Stimulated activated CD4-positive, alpha-beta T cell treated with anti-CD3 and anti-CD28 coated beads, Interleukin-15, amount 100 ng/mL, for 24 hours (primary cell): ENCODE results near the gene PTGDS.
A peak's percentile ranks its signal among the peaks of the same experiment; 100 is the strongest.

Experiments used
- DNase-seq: peaks from one replicate; pipeline ENCODE4 v3.0.0-alpha.2; 2020

The PTGDS gene

DNA sequence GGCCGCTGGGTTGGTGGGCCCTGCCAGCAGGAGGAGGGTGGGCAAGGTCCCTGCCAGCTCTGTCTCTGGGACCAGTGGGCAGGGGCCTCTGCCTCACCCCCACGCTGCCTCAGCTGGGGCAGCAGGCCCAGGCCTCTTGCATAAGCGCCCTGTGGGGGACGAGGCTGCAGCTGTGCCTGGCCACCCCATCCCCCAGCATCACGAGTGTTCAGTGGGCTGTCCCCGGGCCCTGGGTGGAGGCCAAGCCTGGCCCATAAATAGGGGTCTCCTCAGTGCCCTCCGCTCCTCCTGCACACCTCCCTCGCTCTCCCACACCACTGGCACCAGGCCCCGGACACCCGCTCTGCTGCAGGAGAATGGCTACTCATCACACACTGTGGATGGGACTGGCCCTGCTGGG, at the start of gene PTGDS:
Gene PTGDS, plus strand, starts transcription at position 282 of the 400 bp plus-strand sequence. Its CDS starts 75 bp downstream, at position 357.
- no peak for DNase-seq

DNA sequence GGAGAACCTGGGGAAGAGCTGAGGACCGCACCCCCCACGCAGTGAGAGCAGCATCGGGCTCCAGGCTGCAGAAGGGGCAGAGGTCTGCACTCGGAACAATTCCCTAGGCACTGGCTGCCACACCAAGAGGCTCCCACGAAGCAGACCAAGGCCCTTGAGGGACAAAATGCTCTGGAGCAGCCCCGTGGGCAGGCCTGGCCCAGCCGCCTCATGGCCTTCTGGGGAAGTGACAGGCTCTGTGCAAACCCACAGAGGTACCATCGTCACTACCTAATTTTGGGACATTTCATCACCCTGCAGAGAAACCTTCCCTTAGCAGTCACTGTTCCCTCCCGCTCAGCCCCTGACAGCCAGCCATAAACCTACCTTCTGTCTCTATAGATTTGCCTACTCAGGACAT, 48.7 kb upstream of the PTGDS start:
- no peak for DNase-seq

DNA sequence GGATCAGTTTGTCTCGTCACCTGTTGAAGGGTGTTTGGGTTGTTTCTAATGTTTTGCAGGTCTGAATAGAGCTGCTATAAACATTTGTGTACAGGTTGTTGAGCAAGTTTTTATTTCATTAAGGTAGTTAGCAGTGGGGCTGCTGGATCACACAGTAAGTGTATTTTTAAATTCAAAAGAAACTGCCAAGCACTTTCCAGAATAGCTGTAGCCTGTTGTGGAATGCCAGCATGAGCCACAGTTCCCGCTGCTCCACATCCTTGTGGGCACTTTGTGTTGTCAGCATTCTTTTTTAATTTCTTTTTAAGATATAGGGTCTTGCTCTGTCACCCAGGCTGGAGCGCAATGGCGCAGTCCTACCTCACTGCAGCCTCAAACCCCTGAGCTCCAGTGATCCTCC, 47.3 kb upstream of the PTGDS start:
- no peak for DNase-seq

DNA sequence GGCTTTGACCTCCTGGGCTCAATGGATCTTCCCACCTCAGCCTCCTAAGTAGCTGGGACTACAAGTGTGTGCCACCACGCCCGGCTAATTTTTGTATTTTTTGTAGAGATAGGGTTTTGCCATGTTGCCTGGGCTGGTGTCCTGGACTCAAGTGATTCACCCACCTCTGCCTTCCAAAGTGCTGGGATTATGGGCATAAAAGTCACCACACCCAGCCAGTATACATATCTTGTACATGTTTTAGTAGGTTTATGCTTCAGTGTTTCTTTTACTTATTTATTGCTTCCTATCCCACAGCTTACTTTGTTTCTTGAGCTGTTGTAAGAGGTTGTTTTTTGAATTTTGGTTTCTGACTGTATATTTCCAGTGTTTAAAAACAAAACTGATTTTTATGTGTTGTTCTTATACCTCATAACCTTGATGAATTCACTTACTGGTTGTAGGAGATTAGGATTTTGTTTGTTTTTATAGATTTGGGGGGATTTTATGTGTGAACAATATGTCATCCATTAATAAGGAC, 45.6 kb upstream of the PTGDS start:
- no peak for DNase-seq

DNA sequence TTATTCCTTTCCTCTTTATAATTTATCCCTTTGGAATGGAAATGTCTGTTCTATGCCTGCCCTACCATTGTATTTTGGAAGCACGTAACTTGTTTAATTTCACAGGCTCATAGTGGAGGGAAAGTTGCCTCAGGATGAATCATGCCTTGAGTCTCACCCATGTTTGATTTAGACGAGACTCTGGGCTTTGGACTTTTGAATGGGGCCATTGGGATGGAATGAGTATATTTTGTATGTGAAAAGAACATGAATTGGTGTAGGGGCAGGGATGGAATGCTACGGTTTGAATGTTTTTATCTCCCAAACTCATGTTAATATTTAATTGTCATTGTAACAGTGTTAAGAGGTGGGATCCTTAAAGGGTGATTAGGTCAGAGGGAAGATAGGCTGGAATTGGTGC, 43.0 kb upstream of the PTGDS start:
- DNase-seq = no peak

DNA sequence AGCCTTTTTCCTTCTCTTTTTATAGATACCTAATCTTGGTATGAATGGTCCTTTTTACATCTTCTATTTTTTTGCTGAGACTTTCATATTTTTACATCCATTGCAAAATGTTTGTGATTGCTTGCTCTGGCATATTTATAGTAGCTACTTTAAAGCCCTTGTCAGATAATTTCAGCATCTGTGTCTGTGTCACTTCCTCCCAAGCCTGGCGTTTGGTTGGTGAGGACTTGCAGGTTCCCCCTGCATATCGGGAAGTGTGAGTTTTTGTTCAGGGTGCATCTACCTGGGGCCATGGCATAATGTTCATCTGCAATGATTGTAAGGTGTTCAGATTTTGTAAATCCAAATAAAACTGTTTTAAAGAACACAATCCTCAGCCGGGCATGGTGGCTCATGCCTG, 41.7 kb upstream of the PTGDS start:
- no peak for DNase-seq

DNA sequence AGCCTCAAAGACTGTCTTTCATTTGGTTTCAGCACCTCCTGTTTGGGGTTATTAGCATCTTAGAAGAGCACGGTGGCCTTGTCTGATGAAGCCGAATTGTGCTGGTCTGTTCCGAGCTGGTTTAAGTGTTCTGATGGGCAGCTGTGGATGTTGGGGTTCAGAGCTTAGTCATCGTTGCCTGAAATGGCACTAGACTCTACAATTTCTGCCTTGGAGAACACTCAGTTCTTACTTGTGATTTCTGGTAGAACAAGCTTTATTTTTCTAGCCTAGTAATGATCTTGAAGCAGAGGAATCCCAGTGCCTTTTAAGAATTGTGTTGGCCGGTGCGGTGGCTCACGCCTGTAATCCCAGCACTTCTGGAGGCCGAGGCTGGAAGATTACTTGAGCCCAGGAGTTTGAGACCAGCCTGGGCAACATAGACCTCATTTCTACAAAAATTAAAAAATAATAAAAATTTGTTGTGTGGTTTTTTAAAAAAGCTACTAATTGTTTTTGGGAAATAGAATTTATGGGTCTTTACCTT, 40.6 kb upstream of the PTGDS start:
- DNase-seq = no peak

DNA sequence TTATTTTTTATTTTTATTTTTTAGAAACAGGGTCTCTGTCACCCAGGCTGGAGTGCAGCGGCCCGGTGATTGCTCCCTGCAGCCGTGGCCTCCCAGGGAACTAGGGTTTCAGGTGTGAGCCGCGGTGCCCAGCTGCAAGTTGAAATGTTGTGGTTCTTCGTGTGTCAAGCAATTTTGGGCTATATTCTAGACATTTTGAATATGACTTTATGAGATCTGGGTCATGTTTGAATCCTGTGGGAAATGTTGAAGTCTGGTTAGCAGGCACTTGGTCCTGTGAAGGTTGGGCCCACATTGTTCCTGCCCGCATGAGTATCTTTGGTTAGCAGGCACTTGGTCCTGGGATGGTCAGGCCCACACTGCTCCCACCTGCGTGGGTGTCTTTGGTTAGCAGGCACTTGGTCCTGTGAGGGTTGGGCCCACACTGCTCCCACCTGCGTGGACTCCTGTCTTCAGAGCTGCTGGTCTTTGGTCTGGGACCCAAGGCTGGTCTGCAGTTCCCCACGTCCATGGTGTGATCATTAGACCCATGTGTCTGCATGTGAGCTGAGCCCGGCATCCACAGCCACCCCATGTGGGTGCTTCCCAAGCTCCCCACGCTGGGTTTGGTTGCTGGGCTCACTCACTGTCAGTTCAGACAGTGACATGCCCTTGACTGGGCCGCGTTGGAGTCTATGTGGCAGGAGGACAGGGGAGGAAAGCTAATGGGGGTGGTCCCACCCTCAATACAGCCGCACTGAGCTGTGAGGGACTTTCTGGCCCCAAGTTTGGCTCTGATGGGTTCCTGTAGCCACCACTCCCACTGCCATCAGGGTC, 39.9 kb upstream of the PTGDS start:
- no peak for DNase-seq

DNA sequence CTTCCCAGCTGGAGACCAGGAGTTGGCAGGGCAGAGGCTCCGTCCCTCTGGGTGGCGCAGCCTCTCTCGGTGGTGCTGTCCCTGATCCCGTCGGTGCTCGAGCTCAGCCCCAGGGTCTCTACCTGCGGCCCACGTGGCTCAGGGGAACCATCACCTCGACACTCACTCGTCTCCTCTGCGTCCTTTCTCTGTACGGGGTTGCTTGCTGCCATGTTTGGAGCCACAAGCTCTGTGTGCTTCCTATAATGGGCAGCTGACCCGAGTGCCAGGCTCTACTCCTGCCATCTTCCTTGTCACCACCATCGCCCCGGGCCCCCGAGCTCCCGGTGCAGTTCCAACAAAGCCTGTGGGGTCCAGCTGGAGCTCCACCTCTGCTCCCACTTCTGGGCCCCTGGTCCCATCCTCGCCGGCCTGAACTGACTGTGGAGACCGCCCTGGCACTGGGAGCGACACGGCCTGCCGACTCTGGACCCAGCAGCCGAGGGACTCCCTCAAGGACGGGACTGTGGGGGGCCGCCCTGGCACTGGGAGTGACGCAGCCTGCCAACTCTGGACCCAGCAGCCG, 37.8 kb upstream of the PTGDS start:
- DNase-seq = no peak

DNA sequence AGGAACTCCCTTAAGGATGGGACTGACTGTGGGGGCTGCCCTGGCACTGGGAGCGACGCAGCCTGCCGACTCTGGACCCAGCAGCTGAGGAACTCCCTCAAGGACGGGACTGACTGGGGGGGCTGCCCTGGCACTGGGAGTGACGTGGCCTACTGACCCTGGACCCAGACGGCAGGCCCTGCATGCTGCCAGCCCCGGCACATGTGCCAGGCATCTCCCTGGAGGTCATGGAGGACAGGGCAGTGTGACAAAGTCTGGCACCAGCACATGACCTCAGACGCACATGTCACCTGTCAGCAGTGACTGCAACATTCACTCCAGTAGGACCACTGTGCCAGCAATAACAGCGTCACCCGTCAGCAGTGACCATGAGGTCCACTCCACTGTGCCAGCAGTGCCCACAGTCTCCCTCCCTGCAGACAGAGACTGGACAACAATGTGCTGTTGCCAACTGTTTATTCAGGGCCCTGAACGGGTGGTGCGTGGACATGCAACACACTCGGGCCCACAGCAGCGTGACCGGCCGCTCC, 37.2 kb upstream of the PTGDS start:
- no peak for DNase-seq

DNA sequence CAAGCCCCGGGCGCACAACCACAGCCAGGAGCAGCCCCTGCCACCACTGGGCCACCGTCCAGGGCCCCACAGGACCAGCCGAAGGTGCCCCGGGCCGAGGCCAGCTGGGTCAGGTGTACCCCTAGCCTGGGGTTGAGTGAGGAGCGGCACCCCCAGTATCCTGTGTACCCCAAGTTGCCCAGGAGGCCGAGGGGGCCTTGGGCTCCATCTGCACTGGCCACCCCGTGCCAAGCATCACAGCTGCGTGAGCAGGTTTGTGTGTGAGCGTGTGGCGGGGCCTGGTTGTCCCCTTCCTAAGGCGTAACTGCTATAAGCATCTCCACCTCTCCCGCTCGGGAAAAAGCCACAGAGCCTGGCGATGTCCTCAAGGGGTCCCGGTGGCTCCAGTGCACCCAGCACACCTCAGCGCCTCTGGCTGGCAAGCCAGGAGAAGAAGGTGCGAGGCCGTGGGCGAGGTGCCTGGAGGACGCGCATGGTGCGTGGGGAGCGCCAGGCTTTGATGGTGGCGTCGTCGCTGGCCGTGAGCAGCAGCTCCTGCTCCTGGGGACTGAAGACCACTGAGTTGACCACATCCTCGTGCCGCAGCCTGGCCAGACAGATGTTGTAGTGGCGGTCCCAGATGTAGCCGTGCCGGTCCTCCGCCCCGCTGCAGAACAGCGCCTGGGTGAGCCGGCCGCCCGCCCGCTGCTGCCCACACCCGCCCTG, 36.6 kb upstream of the PTGDS start:
- no peak for DNase-seq

DNA sequence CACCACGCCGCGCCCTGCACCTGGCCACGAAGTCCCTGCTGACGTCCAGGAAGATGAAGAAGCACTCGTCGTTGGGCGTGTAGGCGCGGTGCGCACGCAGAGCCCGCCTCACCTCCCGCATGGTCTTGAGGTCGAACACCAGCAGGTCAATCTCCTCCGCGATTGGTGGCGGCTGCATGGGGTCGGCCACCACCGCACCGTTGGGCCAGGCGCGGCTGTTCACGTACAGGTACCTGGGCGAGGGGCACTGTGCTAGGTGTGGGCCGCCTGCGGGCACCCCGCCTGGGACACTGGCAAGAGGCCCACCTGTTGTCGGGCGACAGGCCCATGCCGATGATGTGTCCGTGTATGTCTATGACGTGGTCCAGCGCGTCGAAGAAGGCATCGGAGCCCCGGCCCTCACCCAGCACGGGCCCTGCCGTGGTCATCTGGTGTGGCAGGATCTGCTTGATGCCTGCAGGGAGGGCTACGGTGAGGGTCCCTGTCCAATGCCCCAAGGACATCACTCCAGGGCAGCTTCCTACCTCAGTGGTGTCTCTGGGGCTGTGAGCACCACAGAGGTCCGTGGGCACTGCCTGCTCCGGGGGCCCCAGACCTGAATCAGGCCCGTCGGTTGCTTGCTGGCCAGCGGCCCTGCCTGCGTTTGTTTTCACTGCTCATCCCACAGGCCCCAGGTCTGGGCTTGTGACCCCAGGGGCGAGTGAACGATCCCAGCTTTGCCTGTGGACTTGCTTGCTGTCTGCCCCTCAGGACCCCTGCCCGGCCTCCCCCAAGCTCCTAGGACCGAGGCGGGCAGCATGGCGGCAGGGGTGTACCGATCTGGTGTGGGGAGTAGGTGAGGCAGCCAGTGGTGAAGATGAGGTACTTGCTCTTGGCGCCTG, 35.8 kb upstream of the PTGDS start:
- no peak for DNase-seq

DNA sequence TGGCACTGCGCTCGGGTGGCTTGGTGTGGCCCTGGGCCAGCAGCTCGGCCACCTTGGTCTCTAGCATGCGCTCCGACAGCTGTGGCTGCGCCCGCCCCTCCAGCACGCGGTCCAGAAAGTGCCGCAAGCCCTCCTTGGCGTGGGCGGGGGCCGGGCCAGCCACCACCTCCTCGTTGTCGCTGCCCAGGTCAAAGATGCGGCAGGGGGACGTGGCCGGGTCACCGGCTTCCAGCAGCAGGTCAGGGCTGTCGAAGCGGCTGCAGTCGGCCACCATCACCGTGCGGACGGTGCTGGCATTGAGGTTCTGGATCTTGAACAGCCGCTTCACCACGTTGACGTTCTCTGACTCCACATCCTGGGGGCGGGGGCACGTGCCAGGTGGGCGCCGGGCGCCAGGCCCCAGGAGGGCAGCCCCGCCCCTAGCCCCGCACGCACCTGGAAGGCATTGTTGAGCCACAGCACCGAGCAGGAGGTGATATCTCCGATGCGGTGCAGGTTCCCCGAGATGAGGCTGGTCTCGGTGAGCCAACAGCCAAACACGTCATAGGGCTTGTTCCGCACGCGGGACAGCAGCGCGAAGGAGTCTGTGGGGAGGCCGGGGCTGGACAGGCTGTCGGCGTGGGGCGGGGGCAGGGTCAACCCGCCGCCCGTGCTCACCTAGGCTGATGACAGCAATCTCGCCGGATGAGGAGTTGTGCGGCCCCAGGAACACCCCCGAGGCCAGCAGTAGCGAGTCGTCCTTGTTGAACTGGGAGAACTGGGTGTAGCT, 35.0 kb upstream of the PTGDS start:
- DNase-seq = no peak

DNA sequence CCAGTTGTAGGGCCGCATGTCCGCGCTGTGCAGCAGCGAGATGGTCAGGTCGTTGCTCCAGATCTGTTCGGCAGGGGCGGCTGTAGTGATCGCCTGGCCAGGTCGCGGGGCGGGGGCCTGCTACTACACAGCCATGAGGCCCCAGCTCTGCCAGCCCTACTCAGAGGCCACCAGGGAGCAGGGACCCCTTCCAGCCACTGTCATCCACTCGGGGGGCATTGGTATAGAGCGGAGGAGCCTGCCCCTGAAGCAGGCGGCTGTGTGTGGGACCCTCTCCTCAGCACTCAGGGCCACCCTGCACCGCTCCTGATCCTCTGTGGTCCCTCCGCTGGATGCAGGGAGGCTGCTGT, 34.4 kb upstream of the PTGDS start:
- DNase-seq = no peak

DNA sequence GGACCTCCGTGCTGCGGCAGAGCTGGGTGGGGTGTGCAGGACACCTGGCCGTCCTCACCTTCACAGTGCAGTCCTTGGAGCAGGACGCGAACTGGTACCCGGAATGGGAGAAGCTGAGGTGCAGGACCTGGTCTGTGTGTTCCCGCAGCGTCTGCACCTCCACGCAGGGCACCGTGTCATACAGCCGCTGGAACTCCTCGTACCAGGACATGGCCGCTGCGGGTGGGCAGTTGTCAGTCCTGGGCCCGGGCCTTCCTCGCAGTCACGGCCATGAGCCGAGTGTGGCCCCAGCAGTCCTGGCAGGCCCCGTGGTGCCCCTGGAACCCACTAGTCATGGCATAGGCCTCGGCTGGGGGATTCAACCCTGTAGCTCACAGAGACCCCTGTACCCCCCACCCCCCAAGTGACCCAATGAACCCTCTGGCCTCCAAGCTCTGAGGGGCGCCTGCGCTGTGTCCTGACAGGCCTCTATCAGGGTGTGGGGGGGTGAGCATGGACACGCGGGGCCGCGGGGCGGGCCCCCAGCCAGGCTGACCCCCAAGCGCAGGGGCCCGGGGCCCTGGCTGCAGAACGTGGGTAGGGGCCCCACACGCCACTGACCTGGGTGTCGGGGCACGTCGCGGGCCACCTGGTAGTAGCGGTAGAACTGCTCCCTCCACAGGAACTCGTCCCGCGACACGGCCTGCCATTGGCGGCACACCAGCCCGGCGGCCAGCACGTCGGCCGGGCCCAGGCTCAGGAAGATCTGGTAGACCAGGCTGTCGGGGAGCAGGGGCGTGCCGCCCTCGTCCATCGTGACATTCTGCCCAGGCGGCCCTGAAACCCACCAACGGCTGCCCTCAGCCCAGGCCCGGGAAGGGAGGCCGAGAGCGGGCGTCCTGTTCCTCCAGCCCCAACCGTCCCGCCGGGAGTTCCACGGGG, 33.8 kb upstream of the PTGDS start:
- DNase-seq = peak; percentile 53

DNA sequence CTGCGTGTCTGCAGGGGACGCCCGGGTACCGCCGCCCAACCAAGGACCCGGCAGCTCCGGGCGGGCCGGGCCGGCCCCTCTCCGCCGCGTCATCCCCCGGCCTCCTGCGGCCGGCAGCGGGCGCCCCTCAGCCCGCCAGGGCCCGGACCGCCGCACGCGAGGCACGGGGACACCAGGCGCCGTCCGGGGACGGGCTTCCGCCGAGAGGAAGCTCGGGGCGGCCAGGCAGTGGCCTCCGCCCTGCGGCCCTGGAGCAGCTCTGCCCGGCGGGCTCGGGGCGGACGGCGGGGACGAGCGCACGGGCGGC, 33.1 kb upstream of the PTGDS start:
- no peak for DNase-seq

DNA sequence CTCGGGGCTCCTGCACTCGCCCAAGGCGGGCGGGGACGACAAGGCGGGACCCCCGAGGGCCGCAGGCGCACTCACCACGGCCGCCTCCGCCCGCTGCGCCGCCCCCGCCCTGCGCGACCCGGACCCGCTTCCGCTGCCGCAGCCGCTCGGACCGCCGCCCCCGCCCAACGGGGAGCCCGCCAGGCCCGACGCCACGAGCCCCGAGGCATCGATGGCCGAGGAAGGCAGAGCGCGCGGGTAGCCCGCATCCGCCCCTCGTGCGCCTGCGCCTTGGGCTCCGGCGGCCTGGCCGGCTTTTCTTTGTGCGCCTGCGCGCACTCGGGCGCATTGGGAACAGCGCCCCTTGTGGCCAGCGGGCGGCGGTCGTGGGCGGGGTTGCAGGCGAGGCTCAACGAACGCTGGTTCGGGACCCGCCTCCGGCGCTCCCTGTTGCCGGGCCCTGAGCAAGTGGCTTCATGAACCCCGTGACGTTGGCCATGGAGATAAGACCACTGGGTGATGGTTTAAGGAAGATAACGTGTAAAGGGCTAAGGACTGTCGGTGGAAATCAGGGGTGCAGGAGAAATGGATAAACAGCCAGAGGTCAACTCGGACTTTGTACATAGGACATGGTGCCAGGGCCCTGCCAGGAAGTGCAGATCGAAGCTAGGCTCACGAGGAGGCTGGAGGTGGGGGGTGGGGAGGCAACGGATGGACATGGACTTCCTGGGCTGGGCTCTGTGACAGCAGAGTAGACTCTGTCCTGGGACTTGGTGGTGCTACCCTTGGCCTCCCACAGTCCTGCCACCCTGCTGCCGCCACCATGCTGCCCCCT, 32.6 kb upstream of the PTGDS start, which contains the start of the genes C8G and FBXW5:
Gene C8G, plus strand, starts transcription at position 725 of the 814 bp plus-strand sequence. Its CDS starts 78 bp downstream, at position 803.
Gene FBXW5, minus strand, starts transcription at position 220 of the 814 bp plus-strand sequence. CDS start 655 bp downstream, outside the sequence.
- peak; percentile 96 for DNase-seq

DNA sequence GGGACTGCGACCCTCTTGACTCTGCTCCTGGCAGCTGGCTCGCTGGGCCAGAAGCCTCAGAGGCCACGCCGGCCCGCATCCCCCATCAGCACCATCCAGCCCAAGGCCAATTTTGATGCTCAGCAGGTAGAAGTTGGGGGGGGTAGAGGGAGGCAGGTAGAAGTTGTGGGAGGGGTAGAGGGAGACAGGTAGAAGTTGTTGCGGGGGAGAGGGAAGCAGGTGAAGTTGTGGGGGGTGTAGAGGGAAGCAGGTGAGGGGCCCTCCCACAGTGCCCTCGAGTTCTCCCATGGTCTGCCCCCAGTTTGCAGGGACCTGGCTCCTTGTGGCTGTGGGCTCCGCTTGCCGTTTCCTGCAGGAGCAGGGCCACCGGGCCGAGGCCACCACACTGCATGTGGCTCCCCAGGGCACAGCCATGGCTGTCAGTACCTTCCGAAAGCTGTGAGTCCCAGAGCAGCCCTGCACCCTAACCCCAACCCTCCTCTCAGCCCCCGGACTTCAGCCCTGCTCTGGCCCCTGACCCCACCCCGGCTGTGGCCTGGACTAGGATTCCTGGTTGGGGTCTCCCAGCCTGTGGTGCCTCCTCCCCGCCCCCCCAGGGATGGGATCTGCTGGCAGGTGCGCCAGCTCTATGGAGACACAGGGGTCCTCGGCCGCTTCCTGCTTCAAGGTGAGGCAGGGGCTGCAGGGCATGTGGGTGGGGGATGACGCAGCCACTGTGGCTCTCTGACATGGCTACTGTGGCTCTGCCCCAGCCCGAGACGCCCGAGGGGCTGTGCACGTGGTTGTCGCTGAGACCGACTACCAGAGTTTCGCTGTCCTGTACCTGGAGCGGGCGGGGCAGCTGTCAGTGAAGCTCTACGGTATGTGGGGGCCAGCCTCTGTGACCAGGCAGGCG, 31.7 kb upstream of the PTGDS start:
- no peak for DNase-seq
